ENCODE data around the gene MCTP2. TPM values are rescaled to one million over a fixed set of nuclear protein-coding genes. Genes with fewer than 3 reads are reported as not detected.

MCTP2 gene
- total and polyA plus RNA-seq, 2 of the 8 experiments (the other 6 are each of a cell fraction or from before 2014, with no cell fraction given): 3.4 to 4.5 TPM

DNA sequence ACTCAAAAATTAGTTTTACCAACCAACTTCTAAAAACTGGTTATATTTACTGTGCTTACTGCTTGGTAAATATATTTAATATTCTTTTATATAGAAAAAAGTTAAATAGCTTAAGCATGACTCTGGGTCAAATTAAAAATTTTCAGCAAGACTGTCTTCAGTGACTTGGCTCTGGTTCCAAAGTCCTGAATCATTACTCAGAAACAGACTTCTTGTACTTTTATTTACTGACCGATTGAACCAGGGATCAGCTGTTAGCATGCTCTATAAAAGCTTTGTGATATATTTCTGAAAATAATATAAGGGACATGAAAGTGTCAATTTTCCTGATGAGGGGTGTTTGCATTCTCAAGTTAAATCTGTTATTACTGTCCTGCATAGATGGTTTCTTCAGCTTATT lies 164.3 kb downstream of the MCTP2 start:
- H4K8ac ChIP-seq (ENCODE audit: extremely low read depth, insufficient read depth, low read length): no peak overlapping the region
- H3K27ac ChIP-seq (ENCODE audit: low read depth, low read length): no peak overlapping the region
- no peaks in the 10 kb centered on the region for H3K23me2 ChIP-seq (ENCODE audit: low read depth, low read length)
- H2BK12ac ChIP-seq (ENCODE audit: low read depth, low read length): no peak overlapping the region
- no peak overlapping the region for H4K5ac ChIP-seq (ENCODE audit: insufficient read length, low read depth, low read length)
- no peak overlapping the region for H2AK5ac ChIP-seq (ENCODE audit: low read depth, low read length)
- H3K4me2 ChIP-seq (ENCODE audit: insufficient read depth in 1 of 2, low read depth in 2 of 2, low read length in 2 of 2): no peak overlapping the region
- no peaks in the 10 kb centered on the region for H4K20me1 ChIP-seq (replicated peaks in 1 of 2; ENCODE audit: control insufficient read depth in 1 of 2, insufficient read depth in 2 of 2, low read length in 2 of 2)
- POLR2A ChIA-PET (ENCODE audit: partially characterized antibody): no interaction called here
- H2BK120ac ChIP-seq (replicated peaks; ENCODE audit: low read depth, low read length): no peak overlapping the region
- no peaks in the 10 kb centered on the region for H3K27me3 ChIP-seq (replicated peaks in 1 of 4; ENCODE audit: control insufficient read depth in 3 of 4, extremely low read depth in 1 of 4, insufficient read depth in 3 of 4, low read length in 3 of 4)
- peaks cover 0 to 4% (median 2%) of the 10 kb centered on the region in 4 experiments; a peak in 2 of 7 replicates for H3K4me1 ChIP-seq (replicated peaks in 1 of 4; ENCODE audit: control insufficient read depth in 3 of 4, insufficient read depth in 4 of 4, low read length in 3 of 4)
- H3K9ac ChIP-seq (replicated peaks in 1 of 4; ENCODE audit: extremely low read depth in 1 of 4, low read depth in 3 of 4, low read length in 3 of 4): no peak overlapping the region
- H3K79me2 ChIP-seq (ENCODE audit: control insufficient read depth in 1 of 2, insufficient read depth in 2 of 2, low read length in 2 of 2): no peaks in the 10 kb centered on the region
- no peak overlapping the region for H3K23ac ChIP-seq (ENCODE audit: insufficient read length)
- H4K91ac ChIP-seq (replicated peaks; ENCODE audit: insufficient read length, low read length): no peak overlapping the region
- H3K56ac ChIP-seq (replicated peaks; ENCODE audit: insufficient read length, low read depth, low read length): no peak overlapping the region
- no peak overlapping the region for H2BK20ac ChIP-seq (ENCODE audit: low read length)
- no peak overlapping the region for H3K14ac ChIP-seq (ENCODE audit: insufficient read length)
- H2AFZ ChIP-seq (ENCODE audit: low read length): no peak overlapping the region
- no peaks in the 10 kb centered on the region for H3K79me1 ChIP-seq (ENCODE audit: low read depth, low read length)
- no peak overlapping the region for H2BK15ac ChIP-seq (ENCODE audit: low read length)
- DNase-seq (ENCODE audit: low read depth in 1 of 2, low spot score in 2 of 2) (no peak), FAIRE-seq (no peak)
- WGBS, 2 experiments (ENCODE audit: extremely low coverage in 1 of 2, insufficient coverage in 1 of 2, insufficient read length in 1 of 2, insufficient replicate concordance in 2 of 2, low coverage in 1 of 2, low lambda C conversion rate in 2 of 2, missing lambda C conversion rate in 1 of 2): 96% methylated on average over 1 of the region's 1 CpG; no CpG with 5 or more reads in 1 of the 2 experiments
- no peak overlapping the region for H3K4me3 ChIP-seq (ENCODE audit: extremely low read depth in 1 of 4, insufficient read depth in 2 of 4, low read depth in 3 of 4, low read length in 4 of 4)
- H3K9me3 ChIP-seq (ENCODE audit: insufficient read depth in 2 of 2, low read depth in 1 of 2, low read length in 1 of 2): no peaks in the 10 kb centered on the region
- no peak overlapping the region for H2BK5ac ChIP-seq (ENCODE audit: low read depth, low read length)
- TF ChIP-seq KDM1A (IDR thresholded peaks at IDR 0.05; ENCODE audit: borderline replicate concordance, low read length): no peak
- TF ChIP-seq SUZ12 (IDR thresholded peaks at IDR 0.05; ENCODE audit: low read length): no peak
- no peak for TF ChIP-seq EP300 (IDR thresholded peaks at IDR 0.05; ENCODE audit: borderline replicate concordance in 1 of 2, low read depth in 2 of 2, low read length in 2 of 2)
- no peak for TF ChIP-seq ZNF274 (IDR thresholded peaks at IDR 0.05; ENCODE audit: borderline replicate concordance, extremely low read depth, low read length)
- TF ChIP-seq KDM5A (IDR thresholded peaks at IDR 0.05; ENCODE audit: low read length): no peak
- no peak for TF ChIP-seq MAFK (IDR thresholded peaks at IDR 0.05; ENCODE audit: low read depth, low read length)
- TF ChIP-seq SIRT6 (IDR thresholded peaks at IDR 0.05; ENCODE audit: low read length): no peak
- TF ChIP-seq BACH1 (IDR thresholded peaks at IDR 0.05; ENCODE audit: low read length): no peak
- H3K4ac ChIP-seq (replicated peaks; ENCODE audit: insufficient read length, low read depth, low read length): no peak overlapping the region
- CTCF ChIA-PET (ENCODE audit: partially characterized antibody): interaction anchor here (0.6 to 2.1 kb wide), 5 partner anchors 11 to 632 kb away, joined by 3 to 7 read pairs (median 3); no protein-coding TSS in a partner anchor
- H3K18ac ChIP-seq (ENCODE audit: extremely low read depth, low read length): no peak overlapping the region
- H3K36me3 ChIP-seq (ENCODE audit: control insufficient read depth in 2 of 4, insufficient read depth in 4 of 4, low read length in 3 of 4): no peaks in the 10 kb centered on the region
